ENCODE measurements around the gene UNC13D. TPM values are rescaled to one million over a fixed set of nuclear protein-coding genes. Genes with fewer than 3 reads are reported as not detected.
A peak's percentile ranks its signal among the peaks of the same experiment; 100 is the strongest.
"Not testable (repeated sequence)": the region's sequence is repeated elsewhere in the genome, so short reads cannot be mapped to it uniquely, and the experiment has no call there.

Gene UNC13D
- total RNA-seq, 1 donor from 2014 or later, result 11.5 TPM

- Mint-ChIP-seq H3K4me1 (ENCODE audit: unreplicated experiment) (peaks cover 19% of the 10 kb centered on the region), H3K36me3 (ENCODE audit: low read depth, unreplicated experiment) (peaks cover 16% of the 10 kb centered on the region), H3K27ac (ENCODE audit: unreplicated experiment) (no peak overlapping the region), H3K27me3 (ENCODE audit: unreplicated experiment) (peaks cover 10% of the 10 kb centered on the region), H3K4me3 (ENCODE audit: unreplicated experiment) (no peak overlapping the region), H3K9me3 (ENCODE audit: unreplicated experiment) (no peaks in the 10 kb centered on the region)
- DNase-seq (ENCODE audit: low spot score), result no peak
- TF ChIP-seq CTCF (IDR thresholded peaks at IDR 0.05; ENCODE audit: unreplicated experiment), result no peak
These were observed 46.9 kb upstream of the UNC13D start for GRCh38 chr17:75891022-75891604.

- no peak for DNase-seq (ENCODE audit: low spot score)
- Mint-ChIP-seq H3K27ac (ENCODE audit: unreplicated experiment) (no peak overlapping the region), H3K36me3 (ENCODE audit: low read depth, unreplicated experiment) (peaks cover 16% of the 10 kb centered on the region), H3K9me3 (ENCODE audit: unreplicated experiment) (no peaks in the 10 kb centered on the region), H3K4me1 (ENCODE audit: unreplicated experiment) (peaks cover 13% of the 10 kb centered on the region), H3K4me3 (ENCODE audit: unreplicated experiment) (no peak overlapping the region), H3K27me3 (ENCODE audit: unreplicated experiment) (peaks cover 6% of the 10 kb centered on the region)
- no peak for TF ChIP-seq CTCF (IDR thresholded peaks at IDR 0.05; ENCODE audit: unreplicated experiment)
These were observed 45.2 kb upstream of the UNC13D start for GRCh38 chr17:75889454-75889853.

GRCh38 chr17:75888484-75888883 lies 44.3 kb upstream of the UNC13D start:
- Mint-ChIP-seq H3K27me3 (ENCODE audit: unreplicated experiment) (no peaks in the 10 kb centered on the region), H3K9me3 (ENCODE audit: unreplicated experiment) (no peaks in the 10 kb centered on the region), H3K27ac (ENCODE audit: unreplicated experiment) (no peak overlapping the region), H3K36me3 (ENCODE audit: low read depth, unreplicated experiment) (peaks cover 9% of the 10 kb centered on the region), H3K4me3 (ENCODE audit: unreplicated experiment) (no peak overlapping the region), H3K4me1 (ENCODE audit: unreplicated experiment) (peaks cover 7% of the 10 kb centered on the region)
- no peak for DNase-seq (ENCODE audit: low spot score)
- TF ChIP-seq CTCF (IDR thresholded peaks at IDR 0.05; ENCODE audit: unreplicated experiment), result no peak

- not testable (repeated sequence) for DNase-seq (ENCODE audit: low spot score); H3K36me3 Mint-ChIP-seq (ENCODE audit: low read depth, unreplicated experiment); H3K27me3 Mint-ChIP-seq (ENCODE audit: unreplicated experiment); H3K4me1 Mint-ChIP-seq (ENCODE audit: unreplicated experiment); H3K27ac Mint-ChIP-seq (ENCODE audit: unreplicated experiment); H3K9me3 Mint-ChIP-seq (ENCODE audit: unreplicated experiment)
- peak overlapping the region; percentile 63 for H3K4me3 Mint-ChIP-seq (ENCODE audit: unreplicated experiment)
These were observed 41.7 kb upstream of the UNC13D start for GRCh38 chr17:75885860-75886259.

- Mint-ChIP-seq H3K27ac (ENCODE audit: unreplicated experiment) (no peak overlapping the region), H3K4me1 (ENCODE audit: unreplicated experiment) (peaks cover 7% of the 10 kb centered on the region), H3K27me3 (ENCODE audit: unreplicated experiment) (peaks cover 1% of the 10 kb centered on the region), H3K36me3 (ENCODE audit: low read depth, unreplicated experiment) (peaks cover 8% of the 10 kb centered on the region), H3K4me3 (ENCODE audit: unreplicated experiment) (no peak overlapping the region), H3K9me3 (ENCODE audit: unreplicated experiment) (no peaks in the 10 kb centered on the region)
- no peak for TF ChIP-seq CTCF (IDR thresholded peaks at IDR 0.05; ENCODE audit: unreplicated experiment)
- no peak for DNase-seq (ENCODE audit: low spot score)
These were observed 41.2 kb upstream of the UNC13D start for GRCh38 chr17:75885431-75885830.

Measured in endothelial cell (in vitro differentiated cells).